Heart right ventricle (tissue), 16 donors: ENCODE measurements around the gene CTDNEP1. TPM values are rescaled to one million over a fixed set of nuclear protein-coding genes. Genes with fewer than 3 reads are reported as not detected.
A peak's percentile ranks its signal among the peaks of the same experiment; 100 is the strongest.

Source experiments
- ATAC-seq, 8 donors: fragments of 200-7000 bp; cut with Tn5 transposase; one replicate each; pipeline ENCODE4 v1.9.1; 2020; ENCODE audit warnings: mild to moderate bottlenecking in 8 of 8, moderate library complexity in 8 of 8, moderate number of reproducible peaks in 1 of 8
- DNase-seq, 2 donors: peaks; one replicate each; pipeline ENCODE4 v3.0.0-alpha.2; 2020
- H3K27ac ChIP-seq, 10 donors: fragments of 200-600 bp; sonication (generic) in 2 of 10; one replicate each; pipeline versions ENCODE4 v1.5.0 to v1.8.0; 2020 to 2022; ENCODE audit warnings: mild to moderate bottlenecking in 3 of 10
- H3K27me3 ChIP-seq, 7 donors: fragments of 200-600 bp; one replicate each; pipeline ENCODE4 v1.8.0; 2021 to 2022; ENCODE audit warnings: mild to moderate bottlenecking in 2 of 7
- H3K36me3 ChIP-seq, 9 donors: fragments of 200-600 bp; sonication (generic) in 1 of 9; one replicate each; pipeline versions ENCODE4 v1.5.0 to v1.8.0; 2020 to 2022; ENCODE audit warnings: mild to moderate bottlenecking in 2 of 9
- H3K4me1 ChIP-seq, 9 donors: fragments of 200-600 bp; sonication (generic) in 1 of 9; one replicate each; pipeline versions ENCODE4 v1.5.0 to v1.8.0; 2020 to 2022; ENCODE audit warnings: mild to moderate bottlenecking in 4 of 9
- H3K4me3 ChIP-seq, 10 donors: fragments of 200-600 bp; sonication (generic) in 2 of 10; one replicate each; pipeline versions ENCODE4 v1.5.0 to v1.8.0; 2020 to 2022; ENCODE audit warnings: mild to moderate bottlenecking in 7 of 10, moderate library complexity in 2 of 10
- H3K9me3 ChIP-seq, 11 donors: fragments of 200-600 bp in 10 of 11; sonication (generic) in 2 of 11; one replicate each; pipeline versions ENCODE4 v1.5.0 to v1.8.0; 2013 to 2022; ENCODE audit warnings: mild to moderate bottlenecking in 2 of 11, control low read depth in 1 of 11, moderate library complexity in 1 of 11
- WGBS, 2 donors: extraction: QIAGEN DNeasy Blood & Tissue Kit; methylation state at CpG; one replicate each; pipeline ENCODE4 v1.1.7; 2013; ENCODE audit warnings: inconsistent platforms in 1 of 2; 5-methylcytosine and 5-hydroxymethylcytosine counted together
- intact Hi-C, 10 donors: fragments of 100-400 bp; cut with DNase I; formaldehyde crosslinking; loops; one replicate each; pipeline versions ENCODE4 v1.11.1 to v1.14.2; 2022
- long read RNA-seq, 3 donors: library from polyadenylated mRNA; unstranded; transcript quantifications; one replicate each; pipeline ENCODE4 v2.0.0, GENCODE V29; 2020 to 2021
- polyA plus RNA-seq, 2 donors: library from polyadenylated mRNA; stranded (reverse); fragments of 200-250 nt; gene quantifications; one replicate each; pipeline ENCODE4 v1.2.3, GENCODE V29; 2013
- total RNA-seq, 10 donors: library from RNA; stranded (reverse); fragmentation: NEBNext Ultra II Directional in 3 of 10; extraction: Animal tissue kit (Norgen Biotek cat#: 25700) in 3 of 10; gene quantifications; one replicate each; pipeline versions ENCODE4 v1.2.1 to v1.2.4, GENCODE V29; 2021 to 2023
- TF ChIP-seq, protein P1 (sequence below), 9 donors: fragments of 200-600 bp; sonication (generic) in 2 of 9; IDR thresholded peaks; one replicate each; pipeline versions ENCODE4 v1.5.0 to v1.8.0; 2021 to 2022; ENCODE audit warnings: antibody characterized with exemption in 9 of 9, mild to moderate bottlenecking in 5 of 9, moderate library complexity in 1 of 9
- donor health status: Arrhythmogenic right ventricular cardiomyopathy.
- donor health status: ischemic (EF 13 %, LVEDD 7.1; RV severe dilation, severe dysfunction).
- donor health status: healthy with polysubstance abuse.
- donor health status: DM: no; HTN: yes; CAD: no.
- donor health status: DM: no; HTN: no; CAD: no.
- donor health status: ischemic (EF 25% LVEDD 6.9; RV normal size, moderate dysfunction).
- donor health status: ischemic (EF 25% LVEDD 5.7; RV mildly dilated, moderate dysfunction).
- donor health status: healthy.
- donor health status: DM: yes; HTN: yes; CAD: no.
- donor health status: Ischemic cardiomyopathy.
- donor health status: ischemic (EF 35%, LVEDD 5.7; RV mildly dilated, moderate dysfunction).
- donor health status: nonischemic (EF 11% LVEDD 7.7; RV severe dilation, severe dysfunction).
- donor health status: DM: yes; HTN: yes; CAD: no.
- donor health status: PGD.
- donor health status: ischemic (EF 29% LVEDD 5.4; RV normal size, mild dysfunction).
- donor health status: nonischemic (EF 23%, LVEDD 6.1; RV moderate dilation, normal function).

The CTDNEP1 gene
- total RNA-seq (100 to 1,000 TPM in 8 of 10 donors, 10 to 100 TPM in 2; 94.6 to 135 (median 110) TPM), polyA plus RNA-seq (100 to 1,000 TPM in 1 of 2 donors, 10 to 100 TPM in 1; 56.3 to 116 TPM)
- long read RNA-seq, donor 1, transcript CTDNEP1-210 (8 exons, 1,708 nt): major isoform, 43 of 65 reads
- long read RNA-seq, donor 1, partial matches to known transcripts: 7 of 65 reads
- long read RNA-seq, donor 1, other reads (novel, unspliced or antisense): 11 of 65 reads
- long read RNA-seq, donor 2, transcript CTDNEP1-204 (2 exons, 393 nt): minor isoform, 5 of 64 reads
- long read RNA-seq, donor 2, transcript CTDNEP1-210 (8 exons, 1,708 nt): major isoform, 43 of 64 reads
- long read RNA-seq, donor 2, partial matches to known transcripts: 5 of 64 reads
- long read RNA-seq, donor 2, other reads (novel, unspliced or antisense): 10 of 64 reads
- long read RNA-seq, donor 3, transcript CTDNEP1-210 (8 exons, 1,708 nt): major isoform, 20 of 35 reads
- long read RNA-seq, donor 3, partial matches to known transcripts: 11 of 35 reads
- long read RNA-seq, donor 3, other reads (novel, unspliced or antisense): 3 of 35 reads

DNA sequence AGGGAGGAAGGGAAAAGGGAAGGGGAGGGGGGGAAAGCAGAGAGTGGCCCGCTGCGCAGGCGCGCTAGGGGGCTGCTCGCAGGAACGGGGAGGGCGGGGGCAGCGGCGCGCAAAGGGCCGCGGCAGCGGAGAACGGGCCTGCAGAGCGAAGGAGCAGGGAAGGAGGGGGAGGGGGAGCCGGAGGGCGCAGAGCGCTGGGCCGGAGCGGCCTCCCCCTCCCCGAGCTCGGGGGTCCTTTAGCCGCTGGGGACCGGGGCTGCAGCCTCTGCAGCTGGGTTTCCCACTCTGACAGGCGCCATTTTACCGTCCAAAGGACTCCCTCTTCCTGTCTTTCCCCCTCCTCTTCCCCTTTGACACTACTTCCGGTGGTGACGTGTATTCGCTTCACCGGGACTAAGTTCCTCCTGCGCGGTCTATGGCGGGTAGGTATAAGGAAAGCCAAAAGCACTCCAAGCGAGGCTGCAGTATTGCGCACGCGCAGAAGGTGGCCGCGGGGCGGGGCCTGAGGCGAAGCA is at the start of gene CTDNEP1:
Gene CTDNEP1 (minus strand): TSS at position 74 of the 515 bp plus-strand sequence. CDS start 438 bp downstream, outside the sequence.
- H3K36me3 ChIP-seq: peaks cover 0 to 42% (median 24%) of the 10 kb centered on the region in 9 donors
- H3K4me3 ChIP-seq: peak within 1 kb of the TSS; percentile 65 to 100 (median 90)
- H3K27ac ChIP-seq: peak within 1 kb of the TSS; percentile 96 to 100 (median 99)
- TF ChIP-seq, protein P1, sequence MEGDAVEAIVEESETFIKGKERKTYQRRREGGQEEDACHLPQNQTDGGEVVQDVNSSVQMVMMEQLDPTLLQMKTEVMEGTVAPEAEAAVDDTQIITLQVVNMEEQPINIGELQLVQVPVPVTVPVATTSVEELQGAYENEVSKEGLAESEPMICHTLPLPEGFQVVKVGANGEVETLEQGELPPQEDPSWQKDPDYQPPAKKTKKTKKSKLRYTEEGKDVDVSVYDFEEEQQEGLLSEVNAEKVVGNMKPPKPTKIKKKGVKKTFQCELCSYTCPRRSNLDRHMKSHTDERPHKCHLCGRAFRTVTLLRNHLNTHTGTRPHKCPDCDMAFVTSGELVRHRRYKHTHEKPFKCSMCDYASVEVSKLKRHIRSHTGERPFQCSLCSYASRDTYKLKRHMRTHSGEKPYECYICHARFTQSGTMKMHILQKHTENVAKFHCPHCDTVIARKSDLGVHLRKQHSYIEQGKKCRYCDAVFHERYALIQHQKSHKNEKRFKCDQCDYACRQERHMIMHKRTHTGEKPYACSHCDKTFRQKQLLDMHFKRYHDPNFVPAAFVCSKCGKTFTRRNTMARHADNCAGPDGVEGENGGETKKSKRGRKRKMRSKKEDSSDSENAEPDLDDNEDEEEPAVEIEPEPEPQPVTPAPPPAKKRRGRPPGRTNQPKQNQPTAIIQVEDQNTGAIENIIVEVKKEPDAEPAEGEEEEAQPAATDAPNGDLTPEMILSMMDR (IDR thresholded peaks at IDR 0.05): no peak
- H3K4me1 ChIP-seq: peaks cover 13 to 57% (median 41%) of the 10 kb centered on the region in 9 donors
- H3K27me3 ChIP-seq: no peaks in the 10 kb centered on the region
- no peaks in the 10 kb centered on the region for H3K9me3 ChIP-seq
- intact Hi-C loops: loop anchor here in 4 of 10 donors (2.0 to 10.0 kb wide), 5 partner anchors 29 to 323 kb away; partner anchors contain the start of genes CD68 (in 1 of the 4), SENP3 (in 1 of the 4) and SLC2A4 (in 1 of the 4)
- ATAC-seq (peak; percentile 93 to 96 (median 95)), DNase-seq (peak; percentile 97 to 99)
- 1% methylated on average over 32 to 41 of the region's 41 CpGs for WGBS, 2 donors

DNA sequence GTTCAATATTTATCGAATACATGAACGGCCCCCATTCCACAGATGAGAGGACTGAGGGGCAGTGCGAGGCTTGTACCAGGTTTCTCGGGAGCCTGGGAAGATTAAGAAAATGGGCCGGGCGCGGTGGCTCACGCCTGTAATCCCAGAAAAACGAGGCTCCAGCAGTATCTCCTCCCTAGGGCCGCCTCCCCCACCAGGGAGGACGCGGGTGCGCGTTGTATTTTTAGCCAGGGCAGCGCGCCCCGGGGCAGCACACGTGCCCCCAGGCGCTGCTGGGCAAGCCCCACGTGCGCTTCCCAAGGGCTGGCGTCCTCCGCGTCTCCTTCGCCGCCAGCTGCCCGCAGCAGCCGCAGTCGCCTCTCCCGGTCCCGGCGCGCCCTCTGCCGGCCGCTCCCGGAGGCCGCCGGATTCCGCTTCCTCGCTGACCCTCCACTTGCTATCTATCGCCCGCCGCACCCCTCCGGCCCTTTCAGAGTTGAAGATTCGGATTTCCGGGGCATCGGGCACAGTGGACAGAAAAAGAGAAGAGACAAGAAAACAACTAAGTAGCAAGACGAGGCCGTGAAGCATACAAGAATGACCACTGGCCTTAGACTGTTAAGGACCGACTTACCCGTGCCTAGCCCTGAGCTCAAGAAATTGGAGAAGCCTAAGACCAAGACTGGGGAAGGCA is 44.8 kb upstream of the CTDNEP1 start:
- WGBS, 2 donors: 2 to 3% methylated on average over 51 of the region's 51 CpGs
- intact Hi-C loops: loop anchor here (1.0 to 10.0 kb wide), 10 partner anchors 16 to 252 kb away; partner anchors contain the start of genes SLC16A11 (in 2 of the 10), SLC2A4 (in 2 of the 10), CTDNEP1 (in 1 of the 10) and ELP5 (in 1 of the 10)
- Histone ChIP-seq H3K4me3 (peak overlapping the region in 7 of 10 donors; percentile 7 to 32 (median 14)), H3K36me3 (no peaks in the 10 kb centered on the region), H3K9me3 (no peaks in the 10 kb centered on the region), H3K27me3 (peaks cover 0 to 58% (median 34%) of the 10 kb centered on the region in 7 donors), H3K4me1 (peaks cover 18 to 53% (median 49%) of the 10 kb centered on the region in 9 donors), H3K27ac (peak overlapping the region; percentile 35 to 85 (median 80))
- peak; percentile 71 to 93 (median 78) for ATAC-seq
- DNase-seq: peak; percentile 81 to 88
- TF ChIP-seq, protein P1 (IDR thresholded peaks at IDR 0.05): peak; percentile 91 to 99 (median 96)

DNA sequence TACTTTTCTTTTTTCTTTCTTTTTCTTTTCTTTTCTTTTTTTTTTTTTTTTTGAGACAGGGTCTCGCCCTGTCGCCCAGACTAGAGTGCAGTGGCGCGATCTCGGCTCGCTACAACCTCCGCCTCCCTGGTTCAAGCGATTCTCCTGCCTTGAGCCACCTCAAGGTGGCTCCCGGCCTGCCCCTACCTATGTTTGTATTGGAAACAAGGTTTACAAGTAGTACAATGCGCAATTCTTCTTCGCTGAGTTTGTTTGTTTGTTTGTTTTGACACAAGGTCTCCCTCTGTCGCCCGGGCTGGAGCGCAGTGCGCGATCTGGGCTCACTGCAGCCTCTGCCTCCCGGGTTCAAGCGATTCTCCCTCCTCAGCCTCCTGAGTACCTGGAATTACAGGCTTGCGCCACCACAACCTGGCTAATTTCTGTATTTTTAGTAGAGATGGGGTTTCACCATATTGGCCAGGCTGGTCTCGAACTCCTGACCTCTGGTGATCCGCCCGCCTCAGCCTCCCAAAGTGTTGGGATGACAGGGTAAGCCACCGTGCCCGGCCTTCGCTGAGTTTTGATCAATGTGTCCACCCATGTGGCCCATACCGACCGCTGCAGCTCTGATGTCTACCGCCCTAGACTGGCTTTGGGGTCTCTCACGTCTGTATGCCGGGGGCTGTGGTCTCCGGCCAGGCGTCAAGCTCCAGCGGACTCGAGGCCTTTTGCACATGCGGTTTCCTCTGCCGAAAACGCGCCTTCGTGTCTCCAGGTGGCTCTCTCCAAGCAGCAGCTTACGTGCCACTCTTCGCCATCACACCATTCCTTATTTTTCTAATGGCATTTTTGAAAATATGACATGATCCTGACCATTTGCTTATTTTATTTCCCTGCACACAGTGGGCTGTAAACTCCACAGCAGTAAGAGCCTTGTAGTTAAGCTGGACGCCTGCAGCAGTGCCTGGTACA is 44.0 kb upstream of the CTDNEP1 start:
- peak overlapping the region; percentile 35 to 85 (median 80) for H3K27ac ChIP-seq

More for the DNA sequence above, 44.0 kb upstream of the CTDNEP1 start:
- DNase-seq: no peak
- no peaks in the 10 kb centered on the region for H3K9me3 ChIP-seq
- peaks cover 0 to 63% (median 36%) of the 10 kb centered on the region in 7 donors for H3K27me3 ChIP-seq
- ATAC-seq: peak in 3 of 8 donors; percentile 1 to 5 (median 3)
- intact Hi-C loops: loop anchor here (1.0 to 10.0 kb wide), 10 partner anchors 15 to 251 kb away; partner anchors contain the start of genes SLC16A11 (in 2 of the 10), SLC2A4 (in 2 of the 10), CTDNEP1 (in 1 of the 10) and ELP5 (in 1 of the 10)
- H3K4me1 ChIP-seq: peaks cover 21 to 61% (median 54%) of the 10 kb centered on the region in 9 donors
- TF ChIP-seq, protein P1 (IDR thresholded peaks at IDR 0.05): no peak
- peak overlapping the region in 7 of 10 donors; percentile 7 to 45 (median 29) for H3K4me3 ChIP-seq
- no peaks in the 10 kb centered on the region for H3K36me3 ChIP-seq
- 59 to 61% methylated on average over 42 of the region's 42 CpGs for WGBS, 2 donors
